Pons (tissue), 1 donor: ENCODE data around the gene MAP1LC3A.
"Not testable (repeated sequence)": the region's sequence is repeated elsewhere in the genome, so short reads cannot be mapped to it uniquely, and the experiment has no call there.

Experiments
- DNase-seq: peaks from one replicate; pipeline ENCODE4 v3.0.0-alpha.2; 2016; ENCODE audit warnings: low spot score

The MAP1LC3A gene

DNA sequence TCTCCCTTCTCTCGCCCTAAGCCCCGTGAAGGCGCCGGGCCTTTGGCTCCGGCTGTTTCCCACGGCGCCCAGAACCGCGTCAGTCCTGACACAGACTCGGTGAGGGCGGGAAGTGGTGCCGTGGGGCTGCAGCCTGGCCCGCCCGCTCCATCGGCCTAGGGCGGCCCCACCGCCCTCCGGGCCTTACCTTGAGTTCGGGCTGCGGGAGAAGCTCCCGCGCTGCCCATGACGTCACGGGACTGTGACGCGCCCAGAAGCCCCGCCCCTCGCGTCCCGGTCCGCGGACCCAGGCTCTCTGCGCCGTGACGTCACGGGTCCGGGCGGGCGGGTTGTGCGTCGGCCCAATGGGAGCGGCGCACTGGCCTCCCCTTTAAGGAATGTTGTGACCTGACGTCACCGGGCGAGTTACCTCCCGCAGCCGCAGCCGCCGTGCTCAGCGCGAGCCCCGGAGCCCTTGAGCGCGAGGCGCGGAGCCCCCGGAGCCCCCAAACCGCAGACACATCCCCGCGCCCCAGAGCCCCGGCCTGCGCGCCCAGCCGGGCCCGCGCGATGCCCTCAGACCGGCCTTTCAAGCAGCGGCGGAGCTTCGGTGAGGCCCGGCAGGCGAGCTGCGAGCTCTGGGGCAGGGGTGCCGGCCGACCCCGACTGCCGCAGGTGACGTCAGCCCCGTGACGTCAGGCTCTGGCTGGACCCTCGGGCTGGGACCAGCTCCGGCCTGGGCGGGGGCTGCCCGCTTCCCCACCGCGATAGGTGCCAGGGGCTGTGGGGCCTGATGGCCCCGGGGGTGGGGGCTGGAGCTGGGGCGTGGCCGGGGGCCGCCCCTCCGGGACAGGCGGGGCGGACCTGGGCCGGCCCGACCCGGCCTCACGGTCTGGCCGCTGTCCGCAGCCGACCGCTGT, at the start of gene MAP1LC3A:
Gene MAP1LC3A (plus strand): TSS at position 399 of the 899 bp plus-strand sequence. CDS start 151 bp downstream, at position 550.
- DNase-seq, result peak; percentile 87

DNA sequence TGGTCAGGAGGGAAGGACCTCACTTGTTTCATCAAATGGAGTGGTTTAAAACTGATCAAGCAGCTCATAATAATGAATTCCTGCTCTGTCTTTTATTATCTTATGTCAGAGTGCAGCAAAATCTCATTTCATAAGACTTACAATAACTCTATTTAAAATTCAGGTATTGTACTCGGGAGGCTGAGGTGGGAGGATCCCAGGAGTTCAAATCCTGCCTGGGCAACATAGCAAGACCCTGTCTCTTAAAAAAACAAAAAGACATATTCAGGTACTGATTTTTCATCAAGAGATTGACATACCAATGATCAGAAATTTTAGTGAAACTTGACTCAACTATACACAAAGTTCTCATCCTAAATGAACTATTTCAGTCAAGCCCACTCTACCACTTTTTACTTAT, 47.9 kb upstream of the MAP1LC3A start:
- DNase-seq, result peak; percentile 37

DNA sequence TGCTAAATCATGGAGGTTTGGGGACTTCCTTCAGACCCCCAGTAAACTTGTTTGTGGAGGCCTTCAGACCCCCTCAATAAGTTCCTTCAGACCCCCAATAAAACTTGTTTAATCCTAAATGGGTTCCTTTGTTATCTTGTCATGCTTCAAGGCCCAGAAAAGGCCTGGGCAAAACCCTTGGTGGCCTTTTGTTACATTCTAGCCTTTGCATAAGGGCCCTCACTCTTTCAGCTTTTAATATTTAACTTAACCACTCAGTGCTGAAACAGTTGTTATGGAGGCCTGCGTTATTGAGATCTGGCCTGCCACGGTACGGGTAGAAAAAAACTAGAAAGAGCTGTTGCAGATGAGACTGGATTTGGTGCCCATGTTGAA, 46.6 kb upstream of the MAP1LC3A start:
- no peak for DNase-seq

DNA sequence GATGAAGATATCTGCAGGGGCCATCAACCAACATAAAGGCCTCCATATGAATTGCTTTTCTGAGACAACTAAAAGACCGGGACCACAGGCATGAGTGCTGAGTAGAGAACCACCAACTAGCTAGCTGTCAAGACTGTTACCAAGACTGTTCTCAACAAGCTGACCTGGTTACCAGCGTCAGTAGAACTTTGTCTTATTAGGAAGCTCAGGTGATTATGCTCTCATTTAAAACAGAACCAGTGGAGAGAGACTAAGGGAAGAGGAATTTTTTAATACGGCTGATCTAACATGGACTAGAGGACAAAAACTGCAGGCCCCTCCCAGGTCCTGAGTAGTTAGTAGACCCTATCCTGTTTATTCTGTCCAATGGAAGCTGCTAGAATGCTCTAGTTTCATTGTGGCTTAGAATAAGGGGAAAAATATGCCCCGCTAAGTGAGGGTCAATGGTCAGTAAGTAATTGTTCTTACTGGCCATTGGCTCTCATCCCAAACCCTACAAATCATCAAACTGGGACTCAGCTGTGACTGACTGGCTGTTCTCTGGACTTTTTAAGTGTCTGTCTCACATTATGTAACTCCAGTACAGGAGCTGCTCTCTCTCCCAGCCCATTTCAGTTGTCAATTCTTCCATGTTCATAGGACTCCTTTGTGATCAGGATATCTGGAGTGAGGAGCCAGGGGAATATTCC, 46.1 kb upstream of the MAP1LC3A start:
- DNase-seq, result peak; percentile 87

DNA sequence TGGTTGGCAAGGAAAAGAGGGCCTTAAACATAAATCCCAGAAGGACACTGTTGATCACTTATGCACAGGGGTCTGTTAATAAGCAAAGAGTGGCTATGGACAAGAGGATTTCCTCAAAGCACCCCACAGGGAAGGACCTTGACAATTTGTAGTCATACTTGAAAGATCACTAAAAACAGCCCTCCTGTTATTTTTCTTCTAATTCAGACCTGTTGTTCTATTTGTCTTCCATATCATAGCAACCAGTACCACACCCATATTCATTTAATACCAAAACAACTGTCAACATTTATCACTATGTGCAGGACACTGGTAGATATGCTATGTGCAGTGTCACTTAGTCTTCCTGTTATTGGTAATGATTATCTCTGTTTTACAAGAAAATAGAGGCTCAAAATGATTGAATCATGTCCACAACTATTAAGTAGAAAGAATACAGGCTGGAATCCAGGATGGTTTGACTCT, 45.5 kb upstream of the MAP1LC3A start:
- no peak for DNase-seq

DNA sequence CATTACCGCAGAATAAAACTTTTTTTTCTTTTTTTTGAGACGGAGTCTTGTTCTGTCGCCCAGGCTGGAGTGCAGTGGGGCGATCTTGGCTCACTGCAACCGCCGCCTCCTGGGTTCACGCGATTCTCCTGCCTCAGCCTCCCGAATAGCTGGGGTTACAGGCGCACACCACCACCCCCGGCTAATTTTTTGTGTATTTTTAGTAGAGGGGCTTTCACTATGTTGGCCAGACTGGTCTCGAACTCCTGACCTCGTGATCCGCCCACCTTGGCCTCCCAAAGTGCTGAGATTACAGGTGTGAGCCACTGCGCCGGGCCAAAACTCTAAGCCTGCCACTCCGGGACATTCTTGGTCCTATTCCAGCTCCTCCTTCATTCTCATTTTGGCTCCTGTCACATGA, 44.5 kb upstream of the MAP1LC3A start:
- not testable (repeated sequence) for DNase-seq

DNA sequence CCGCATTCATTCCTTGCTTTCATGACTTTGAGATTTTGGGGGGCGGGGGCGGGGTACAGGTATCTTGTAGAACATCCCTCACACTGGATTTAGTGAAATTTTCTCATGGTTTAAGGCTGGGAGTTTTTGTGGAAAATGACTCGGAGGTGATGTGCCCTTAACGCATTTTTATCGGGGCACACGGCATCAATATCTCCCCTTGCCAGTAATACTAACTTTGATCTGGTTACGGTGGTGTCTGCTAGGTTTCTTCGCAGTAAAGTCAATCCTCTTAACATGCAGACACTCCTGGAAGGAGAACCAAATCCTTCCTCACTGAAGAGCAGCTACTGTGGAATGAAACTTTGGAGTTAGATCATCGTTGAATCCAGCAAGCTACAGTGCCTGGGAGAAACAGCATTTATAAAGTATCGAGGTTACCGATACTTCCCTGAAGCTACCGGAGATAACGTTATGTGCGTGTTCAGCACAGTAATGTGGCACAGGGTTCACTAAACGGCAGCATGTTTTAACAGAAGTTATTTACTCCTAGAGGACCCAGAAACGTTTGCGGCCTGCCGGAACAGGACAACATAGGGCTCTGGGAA, 43.5 kb upstream of the MAP1LC3A start:
- DNase-seq, result peak; percentile 56

DNA sequence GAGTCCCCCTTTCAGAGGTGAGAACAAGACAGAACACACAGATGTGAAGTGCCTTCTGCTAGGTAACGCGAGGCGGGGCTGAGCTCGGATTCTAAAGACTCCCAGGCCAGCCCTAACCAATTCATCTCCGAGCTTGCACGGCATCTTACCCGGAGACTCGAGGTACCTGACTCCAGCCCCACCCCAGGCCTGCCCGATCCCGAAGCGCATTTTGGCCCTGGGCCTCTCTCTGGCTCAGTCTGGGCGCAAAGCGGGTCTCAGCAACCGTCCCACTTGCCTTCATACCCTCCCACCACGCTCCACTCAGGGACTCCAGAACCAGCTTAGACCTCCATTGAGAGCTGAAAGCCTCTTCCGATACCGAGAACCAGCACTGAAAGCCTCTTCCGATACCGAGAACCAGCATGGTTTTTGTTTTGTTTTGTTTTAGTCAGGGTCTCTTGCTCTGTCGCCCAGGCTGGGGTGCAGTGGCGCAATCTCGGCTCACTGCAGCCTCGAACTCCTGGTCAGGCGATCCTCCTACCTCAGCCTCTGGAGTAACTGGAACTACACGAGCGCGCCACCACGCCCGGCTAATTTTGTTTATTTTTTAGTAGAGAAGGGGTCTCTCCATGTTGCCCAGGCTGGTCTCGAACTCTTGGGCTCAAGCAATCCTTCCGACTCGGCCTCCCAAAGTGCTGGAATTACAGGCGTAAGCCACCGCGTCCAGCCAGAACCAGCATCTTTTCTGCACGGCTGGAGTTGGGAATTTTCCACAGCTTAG, 42.9 kb upstream of the MAP1LC3A start:
- DNase-seq, result no peak

DNA sequence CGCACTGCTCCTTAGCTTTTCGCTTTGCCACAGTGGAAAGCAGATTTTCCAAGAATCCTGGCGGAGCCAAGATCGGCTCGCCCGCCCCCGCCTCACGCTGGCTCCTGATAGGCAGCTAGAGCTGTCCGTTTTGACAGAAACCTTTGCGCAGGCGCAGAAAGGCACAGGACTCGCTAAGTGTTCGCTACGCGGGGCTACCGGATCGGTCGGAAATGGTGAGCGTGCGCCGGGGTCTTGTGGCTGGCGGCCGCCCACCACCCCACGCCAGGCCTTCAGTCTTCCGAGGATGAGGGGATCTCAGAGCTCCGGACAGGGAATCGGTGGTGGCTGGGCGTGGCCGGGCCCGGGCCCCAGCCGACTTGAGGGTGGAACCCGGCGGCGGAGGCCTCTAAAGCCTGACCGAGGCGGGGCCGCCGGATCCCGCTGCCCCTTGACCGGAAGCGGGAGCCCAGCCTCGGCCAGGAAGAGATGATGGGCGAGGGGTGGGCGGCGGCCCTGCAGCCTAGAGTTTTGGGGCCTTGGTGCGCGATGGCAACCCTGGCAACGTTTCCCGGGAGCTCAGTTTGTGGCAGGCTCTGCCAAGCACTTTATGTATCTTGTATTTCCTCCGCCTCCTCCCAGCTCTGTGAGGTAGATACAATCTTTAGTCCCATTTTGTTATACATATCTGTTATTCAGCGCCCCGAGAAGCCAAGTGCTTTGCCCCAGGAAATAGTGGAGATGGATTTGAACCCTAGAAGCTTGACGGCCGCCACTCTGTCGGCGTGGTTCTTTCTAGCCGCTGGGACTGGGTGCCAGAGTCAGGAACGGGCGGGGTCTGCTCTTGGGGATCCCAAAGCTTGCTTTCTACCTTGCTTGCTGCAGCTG, 42.0 kb upstream of the MAP1LC3A start, which contains the start of gene DYNLRB1:
Gene DYNLRB1 (plus strand): TSS at position 176 of the 867 bp plus-strand sequence. CDS start 37 bp downstream, at position 213.
- DNase-seq, result peak; percentile 98

DNA sequence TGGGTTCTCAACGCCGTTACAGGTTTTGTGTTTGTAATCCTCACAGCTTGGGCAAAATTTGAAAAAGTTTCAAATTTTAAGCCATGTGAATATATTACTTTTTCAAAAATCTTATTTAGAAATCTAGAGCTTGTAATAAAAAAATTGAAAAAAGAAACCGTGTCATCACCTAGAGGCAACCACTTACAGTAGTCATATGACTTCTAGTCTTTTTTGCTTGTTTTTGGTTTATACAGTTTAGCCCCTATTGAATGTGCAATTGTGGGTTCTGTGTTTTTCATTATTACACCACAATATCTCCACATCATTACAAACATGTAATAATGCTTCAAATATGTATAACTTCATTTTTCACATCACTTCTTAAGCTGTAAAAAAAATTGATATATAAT, 41.4 kb upstream of the MAP1LC3A start:
- DNase-seq, result no peak

DNA sequence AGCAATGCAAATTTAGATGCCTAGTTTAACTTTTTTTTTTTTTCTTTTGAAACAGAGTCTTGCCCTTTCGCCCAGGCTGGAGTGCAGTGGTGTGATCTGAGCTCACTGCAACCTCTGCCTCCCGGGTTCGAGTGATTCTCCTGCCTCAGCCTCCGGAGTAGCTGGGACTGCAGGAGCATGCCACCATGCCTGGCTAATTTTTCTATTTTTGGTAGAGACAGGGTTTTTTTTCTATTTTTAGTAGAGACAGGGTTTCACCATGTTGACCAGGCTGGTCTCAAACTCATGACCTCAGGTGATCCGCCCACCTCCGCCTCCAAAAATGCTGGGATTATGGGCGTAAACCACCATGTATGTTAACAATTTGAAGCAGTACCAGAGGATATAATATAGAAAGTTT, 39.7 kb upstream of the MAP1LC3A start:
- not testable (repeated sequence) for DNase-seq

DNA sequence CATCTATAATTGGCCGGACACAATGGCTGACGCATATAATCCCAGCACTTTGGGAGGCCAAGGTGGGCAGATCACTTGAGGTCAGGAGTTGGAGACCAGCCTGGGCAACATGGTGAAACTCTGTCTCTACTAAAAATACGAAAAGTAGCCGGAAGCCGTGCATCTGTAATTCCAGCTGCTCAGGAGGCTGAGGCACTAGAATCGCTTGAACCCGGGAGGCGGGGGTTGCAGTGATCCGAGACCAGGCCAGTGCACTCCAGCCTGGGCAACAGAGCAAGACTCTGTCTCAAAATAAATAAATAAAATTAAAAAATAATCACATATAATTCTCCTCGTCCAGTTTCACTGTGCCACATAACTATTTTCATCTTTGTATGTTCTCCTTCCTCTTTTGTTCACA, 38.7 kb upstream of the MAP1LC3A start:
- not testable (repeated sequence) for DNase-seq

DNA sequence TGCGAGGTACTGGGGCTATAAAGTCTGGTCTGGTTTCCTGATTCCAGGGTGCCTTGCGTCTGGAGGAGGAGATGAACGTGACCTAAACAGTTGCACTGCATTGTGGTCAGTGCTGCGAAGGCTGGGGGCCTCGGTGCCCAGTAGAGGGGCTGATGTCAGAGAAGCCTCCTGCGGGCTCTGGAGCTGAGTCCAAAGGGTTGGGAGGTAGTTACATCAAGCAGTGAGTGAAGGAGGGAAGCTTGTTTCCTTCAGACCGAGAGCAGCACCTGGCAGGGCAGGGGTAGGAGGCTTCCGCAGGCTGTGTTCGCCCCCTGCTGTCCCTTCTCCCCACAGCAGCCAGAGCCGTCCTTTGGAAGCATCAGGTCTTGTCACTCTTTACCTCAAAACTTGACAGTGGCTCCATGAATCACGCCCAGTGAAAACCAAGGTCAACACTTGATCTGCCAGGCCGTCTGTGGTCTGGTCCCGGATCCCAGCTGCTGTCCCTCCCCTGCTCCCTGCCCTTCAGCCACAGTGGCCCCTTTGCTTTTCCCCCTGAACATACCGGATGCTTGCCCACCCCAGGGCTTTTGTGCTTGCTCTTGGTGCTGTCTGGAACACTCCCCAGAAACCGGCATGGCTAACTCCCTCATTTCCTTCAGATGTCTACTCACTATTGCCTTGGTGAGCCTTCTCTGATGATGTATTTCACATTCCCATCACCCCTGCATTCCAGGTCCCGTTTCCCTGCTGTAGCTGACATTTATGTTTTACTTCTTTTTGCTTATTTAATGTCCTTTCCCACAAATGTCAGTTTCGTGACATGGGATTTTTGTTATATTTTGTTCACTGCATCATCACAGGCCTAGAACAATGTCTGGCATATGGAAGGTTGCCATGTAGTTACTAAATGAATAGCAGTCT, 35.3 kb upstream of the MAP1LC3A start:
- no peak for DNase-seq

DNA sequence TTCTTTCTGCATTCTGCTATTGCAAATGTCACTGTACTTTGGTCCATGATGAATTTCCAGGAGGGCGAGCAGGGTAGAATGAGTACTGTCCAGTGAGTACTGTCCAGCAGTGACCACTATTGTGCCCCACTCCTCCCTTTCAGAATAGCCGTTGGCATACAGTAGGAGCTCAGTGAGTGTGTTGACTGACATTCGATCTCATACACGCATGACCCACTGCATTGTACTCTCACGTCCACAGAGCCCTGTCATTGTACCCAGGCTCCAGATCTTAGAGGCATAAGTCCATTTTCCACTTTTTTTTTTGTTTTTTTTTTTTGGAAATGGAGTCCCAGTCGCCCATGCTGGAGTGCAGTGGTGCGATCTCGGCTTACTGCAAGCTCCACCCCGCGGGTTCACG, 34.1 kb upstream of the MAP1LC3A start:
- no peak for DNase-seq

DNA sequence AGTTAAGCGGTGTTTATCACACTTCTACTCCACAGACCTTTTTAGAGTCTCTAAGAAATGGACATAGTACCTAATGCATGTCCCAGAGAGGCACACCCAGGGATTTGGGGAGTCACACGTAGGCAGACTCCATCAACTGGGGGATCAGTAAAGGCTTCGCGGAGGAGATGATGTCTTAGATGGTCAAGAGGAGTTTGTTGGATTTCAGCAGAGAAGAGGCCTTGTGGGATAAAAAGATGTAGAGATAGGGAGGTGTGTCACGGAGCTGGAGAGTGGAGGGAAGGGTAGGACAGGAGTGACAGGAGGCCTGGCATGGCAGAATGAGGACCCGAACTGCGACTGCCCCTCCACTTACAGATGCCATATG, 33.2 kb upstream of the MAP1LC3A start:
- no peak for DNase-seq

DNA sequence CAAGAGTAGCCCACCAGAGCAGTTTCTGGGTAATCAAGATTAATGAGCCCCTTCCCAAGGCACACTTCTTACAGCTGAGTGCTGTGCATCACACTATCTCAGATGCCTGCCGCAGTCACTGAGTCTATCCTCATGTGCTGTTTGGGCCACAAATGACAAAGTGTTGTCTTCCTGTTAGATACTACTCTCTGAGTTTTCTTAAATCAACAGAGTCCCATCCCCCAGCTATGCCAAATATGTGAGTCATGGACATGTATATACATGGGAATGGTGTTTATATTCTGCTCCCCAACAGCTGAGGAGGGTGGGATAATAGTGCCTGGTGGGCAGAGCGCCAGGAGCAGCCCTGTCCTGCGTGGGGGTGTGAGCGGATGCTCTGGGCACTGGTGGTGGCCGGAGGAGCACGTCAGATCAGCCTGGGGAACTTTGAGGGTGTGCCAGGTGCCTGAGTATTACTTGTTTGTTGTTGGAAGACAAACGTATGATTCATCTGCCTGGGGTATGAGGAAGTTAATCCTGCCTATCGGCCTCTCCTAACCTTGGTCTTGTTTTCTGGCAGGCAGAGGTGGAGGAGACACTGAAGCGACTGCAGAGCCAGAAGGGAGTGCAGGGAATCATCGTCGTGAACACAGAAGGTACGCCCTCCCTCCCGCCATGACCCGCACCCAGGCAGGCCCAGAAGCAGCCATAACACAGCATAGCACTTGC, 32.7 kb upstream of the MAP1LC3A start:
- DNase-seq, result peak; percentile 83

DNA sequence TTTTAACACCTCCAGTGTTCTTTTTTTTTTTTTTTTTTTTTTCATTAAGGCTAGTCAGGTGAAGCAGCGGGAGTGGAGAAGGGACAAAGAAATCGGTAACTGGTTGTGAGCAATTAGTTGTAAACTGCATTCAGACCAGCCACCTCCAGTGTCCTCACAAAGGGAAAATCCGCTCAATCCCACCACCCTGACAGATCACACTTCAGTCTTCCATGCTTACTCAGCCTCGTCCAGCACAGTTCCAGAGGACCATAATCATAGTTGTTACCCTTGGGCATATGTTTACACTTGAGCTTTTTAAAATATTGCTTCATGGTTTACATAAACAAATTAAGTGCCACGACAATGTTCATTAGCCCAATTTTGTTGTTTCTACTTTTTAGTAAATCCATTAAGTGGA, 32.1 kb upstream of the MAP1LC3A start:
- no peak for DNase-seq

DNA sequence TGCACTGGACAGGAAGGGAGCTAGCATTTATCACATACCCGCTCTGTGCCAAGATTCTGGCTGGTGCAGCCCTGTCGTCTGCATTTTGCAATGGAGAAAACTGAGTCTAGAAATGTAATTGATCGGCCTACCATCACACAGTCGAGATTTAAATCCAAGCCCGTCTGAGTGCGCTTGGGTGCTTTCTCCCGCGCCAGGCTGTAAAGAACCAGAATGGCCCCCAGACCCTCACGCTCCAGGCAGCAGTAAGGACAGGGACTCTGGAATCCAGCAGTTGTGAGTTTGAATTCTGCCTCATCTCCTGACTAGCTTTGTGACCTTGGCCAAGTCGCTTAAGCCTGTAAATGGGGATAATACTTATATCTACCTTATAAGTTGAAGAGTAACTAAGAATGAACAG, 31.5 kb upstream of the MAP1LC3A start:
- DNase-seq, result no peak

DNA sequence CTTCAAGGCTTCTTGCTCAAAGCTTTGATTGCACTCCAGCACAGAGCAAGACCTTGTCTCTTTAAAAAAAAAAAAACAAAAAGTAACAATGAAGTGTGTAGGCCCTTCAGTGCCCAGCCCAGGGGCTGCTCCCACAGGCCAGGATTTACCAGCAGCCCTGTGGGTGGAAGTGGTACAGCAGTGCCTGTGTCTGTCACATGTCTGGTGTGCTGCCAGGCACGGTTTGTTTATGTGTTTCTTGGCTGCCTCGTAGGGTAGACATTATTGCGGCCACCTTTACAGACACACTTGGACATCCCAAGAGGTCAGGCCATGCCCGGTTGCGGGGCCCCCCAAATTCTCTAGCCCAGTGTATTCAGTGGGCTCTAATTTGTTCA, 29.6 kb upstream of the MAP1LC3A start:
- no peak for DNase-seq
